HG02943 (cell line): ENCODE measurements around the gene RNF114.
"Not testable (repeated sequence)": the region's sequence is repeated elsewhere in the genome, so short reads cannot be mapped to it uniquely, and the experiment has no call there.

Experiments used
- ATAC-seq: cut with Tn5 transposase; IDR thresholded peaks from one replicate; pipeline ENCODE4 v1.9.1; 2021; ENCODE audit warnings: mild to moderate bottlenecking, low read depth, moderate library complexity; ENCODE audit not compliant: unreplicated experiment

The RNF114 gene

GRCh38 chr20:49957089-49957938 is 21.1 kb downstream of the RNF114 start:
- ATAC-seq = not testable (repeated sequence)

- no peak for ATAC-seq
These were observed 25.2 kb downstream of the RNF114 start for GRCh38 chr20:49961413-49961812.

- no peak for ATAC-seq
These were observed 29.0 kb downstream of the RNF114 start for GRCh38 chr20:49964964-49965780.

GRCh38 chr20:49965781-49966305 is 29.6 kb downstream of the RNF114 start:
- no peak for ATAC-seq

GRCh38 chr20:49966861-49967260 is 30.7 kb downstream of the RNF114 start:
- no peak for ATAC-seq

GRCh38 chr20:49969234-49969633 is 33.0 kb downstream of the RNF114 start:
- no peak for ATAC-seq

- ATAC-seq = no peak
These were observed 33.7 kb downstream of the RNF114 start for GRCh38 chr20:49969946-49970345.

- ATAC-seq = no peak
These were observed 34.3 kb downstream of the RNF114 start for GRCh38 chr20:49970498-49970897.

GRCh38 chr20:49973981-49974380 is 37.8 kb downstream of the RNF114 start:
- no peak for ATAC-seq

- ATAC-seq = no peak
These were observed 40.3 kb downstream of the RNF114 start for GRCh38 chr20:49976542-49976941.

GRCh38 chr20:49977740-49978139 is 41.5 kb downstream of the RNF114 start:
- ATAC-seq = not testable (repeated sequence)

- ATAC-seq = no peak
These were observed 42.5 kb downstream of the RNF114 start for GRCh38 chr20:49978685-49979029.

- no peak for ATAC-seq
These were observed 43.0 kb downstream of the RNF114 start for GRCh38 chr20:49979030-49979832.

- ATAC-seq = no peak
These were observed 44.2 kb downstream of the RNF114 start for GRCh38 chr20:49980140-49981008.

GRCh38 chr20:49981218-49982071 is 45.2 kb downstream of the RNF114 start:
- no peak for ATAC-seq

- no peak for ATAC-seq
These were observed 45.8 kb downstream of the RNF114 start for GRCh38 chr20:49982072-49982345.

- ATAC-seq = peak; percentile 47
These were observed 46.3 kb downstream of the RNF114 start, which contains the start of gene SNAI1 for GRCh38 chr20:49982346-49983122. Gene SNAI1, plus strand, starts transcription at chr20:49982980. Its CDS starts 80 bp downstream, at chr20:49983060.
